ENCODE results near the gene FRMD4A. TPM values are rescaled to one million over a fixed set of nuclear protein-coding genes. Genes with fewer than 3 reads are reported as not detected.

The FRMD4A gene
- total and polyA plus RNA-seq, 12 donors, result 9.1 to 29.6 (median 14.6) TPM

DNA sequence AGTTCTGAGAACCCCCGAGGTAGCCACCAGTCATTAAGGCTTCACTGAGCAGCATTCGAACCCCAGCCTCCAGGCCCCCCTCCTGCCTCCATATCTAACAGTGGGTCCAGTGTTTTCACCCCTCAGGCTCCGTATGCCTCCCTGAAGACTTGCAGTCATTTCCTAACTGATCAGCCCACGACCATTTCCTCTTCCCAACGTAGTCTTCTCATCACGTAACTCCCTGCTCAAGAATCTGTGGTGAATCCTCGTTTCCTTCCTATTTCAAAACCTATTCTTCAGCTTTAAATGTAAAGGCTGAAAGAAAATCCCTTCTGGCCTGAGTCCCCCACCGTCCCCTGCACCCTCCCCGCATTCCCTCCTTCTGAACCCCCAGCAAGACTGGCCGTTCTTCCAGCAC, 21.1 kb downstream of the FRMD4A start:
- intact Hi-C loops (cut with DNase I), result no loop called here

GRCh38 chr10:14306190-14306589, 24.5 kb downstream of the FRMD4A start:
- Histone ChIP-seq H3K27me3 (no peaks in the 10 kb centered on the region), H3K4me1 (replicated peaks in 1 of 2) (no peaks in the 10 kb centered on the region), H3K27ac (no peak overlapping the region), H3K36me3 (replicated peaks in 1 of 2) (no peaks in the 10 kb centered on the region), H3K4me3 (no peak overlapping the region), H3K9me3 (replicated peaks in 1 of 3) (no peaks in the 10 kb centered on the region)
- intact Hi-C loops (cut with DNase I), result no loop called here
- 20 to 30% (median 25%) methylated on average over 5 of the region's 5 CpGs for WGBS, 4 donors
- DNase-seq, result no peak
- TF ChIP-seq POLR2A (IDR thresholded peaks at IDR 0.05), result no peak
- TF ChIP-seq, protein P1, sequence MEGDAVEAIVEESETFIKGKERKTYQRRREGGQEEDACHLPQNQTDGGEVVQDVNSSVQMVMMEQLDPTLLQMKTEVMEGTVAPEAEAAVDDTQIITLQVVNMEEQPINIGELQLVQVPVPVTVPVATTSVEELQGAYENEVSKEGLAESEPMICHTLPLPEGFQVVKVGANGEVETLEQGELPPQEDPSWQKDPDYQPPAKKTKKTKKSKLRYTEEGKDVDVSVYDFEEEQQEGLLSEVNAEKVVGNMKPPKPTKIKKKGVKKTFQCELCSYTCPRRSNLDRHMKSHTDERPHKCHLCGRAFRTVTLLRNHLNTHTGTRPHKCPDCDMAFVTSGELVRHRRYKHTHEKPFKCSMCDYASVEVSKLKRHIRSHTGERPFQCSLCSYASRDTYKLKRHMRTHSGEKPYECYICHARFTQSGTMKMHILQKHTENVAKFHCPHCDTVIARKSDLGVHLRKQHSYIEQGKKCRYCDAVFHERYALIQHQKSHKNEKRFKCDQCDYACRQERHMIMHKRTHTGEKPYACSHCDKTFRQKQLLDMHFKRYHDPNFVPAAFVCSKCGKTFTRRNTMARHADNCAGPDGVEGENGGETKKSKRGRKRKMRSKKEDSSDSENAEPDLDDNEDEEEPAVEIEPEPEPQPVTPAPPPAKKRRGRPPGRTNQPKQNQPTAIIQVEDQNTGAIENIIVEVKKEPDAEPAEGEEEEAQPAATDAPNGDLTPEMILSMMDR (IDR thresholded peaks at IDR 0.05), result no peak

More for the DNA sequence above, 21.1 kb downstream of the FRMD4A start:
- Histone ChIP-seq H3K27ac (no peak overlapping the region), H3K36me3 (replicated peaks in 1 of 2) (no peaks in the 10 kb centered on the region), H3K27me3 (no peaks in the 10 kb centered on the region), H3K4me3 (no peak overlapping the region), H3K4me1 (replicated peaks in 1 of 2) (no peaks in the 10 kb centered on the region), H3K9me3 (replicated peaks in 1 of 3) (no peaks in the 10 kb centered on the region)
- WGBS, 4 donors, result 64 to 71% (median 66%) methylated on average over 10 of the region's 10 CpGs
- TF ChIP-seq, protein P1 (IDR thresholded peaks at IDR 0.05), result no peak
- TF ChIP-seq POLR2A (IDR thresholded peaks at IDR 0.05), result no peak
- no peak for DNase-seq

- Histone ChIP-seq H3K27me3 (no peaks in the 10 kb centered on the region), H3K4me3 (no peak overlapping the region), H3K27ac (no peak overlapping the region), H3K9me3 (replicated peaks in 1 of 3) (no peaks in the 10 kb centered on the region), H3K36me3 (replicated peaks in 1 of 2) (no peaks in the 10 kb centered on the region), H3K4me1 (replicated peaks in 1 of 2) (no peaks in the 10 kb centered on the region)
- intact Hi-C loops (cut with DNase I), result no loop called here
- TF ChIP-seq POLR2A (IDR thresholded peaks at IDR 0.05), result no peak
- TF ChIP-seq, protein P1 (IDR thresholded peaks at IDR 0.05), result no peak
- 67 to 78% (median 70%) methylated on average over 5 of the region's 5 CpGs for WGBS, 4 donors
- DNase-seq, result no peak
Measured at GRCh38 chr10:14304046-14304445, 26.7 kb downstream of the FRMD4A start.

GRCh38 chr10:14302035-14302434, 28.7 kb downstream of the FRMD4A start:
- intact Hi-C loops (cut with DNase I), result no loop called here

More at GRCh38 chr10:14302035-14302434, 28.7 kb downstream of the FRMD4A start:
- no peaks in the 10 kb centered on the region for H3K9me3 ChIP-seq (replicated peaks in 1 of 3)
- no peak for TF ChIP-seq POLR2A (IDR thresholded peaks at IDR 0.05)
- TF ChIP-seq, protein P1 (IDR thresholded peaks at IDR 0.05), result peak in 1 of 6 experiments; percentile 32
- no peak overlapping the region for H3K27ac ChIP-seq
- no peak overlapping the region for H3K4me3 ChIP-seq
- no peaks in the 10 kb centered on the region for H3K27me3 ChIP-seq
- no peaks in the 10 kb centered on the region for H3K36me3 ChIP-seq (replicated peaks in 1 of 2)
- no peaks in the 10 kb centered on the region for H3K4me1 ChIP-seq (replicated peaks in 1 of 2)
- DNase-seq, result no peak
- 52 to 71% (median 59%) methylated on average over 2 of the region's 2 CpGs for WGBS, 4 donors
